ENCODE results near the gene FNDC11. TPM values are rescaled to one million over a fixed set of nuclear protein-coding genes. Genes with fewer than 3 reads are reported as not detected.
A peak's percentile ranks its signal among the peaks of the same experiment; 100 is the strongest.

Gene FNDC11
- total RNA-seq, 2 donors from 2014 or later, result 1.8 to 12.1 TPM

- intact Hi-C loops (cut with DNase I), result loop anchor here (5.0 to 10.0 kb wide), 2 partner anchors 327 to 435 kb away; partner anchors contain the start of genes ABHD16B and TPD52L2
- H3K4me1 ChIP-seq (replicated peaks), result peaks cover 5% of the 10 kb centered on the region
- no peaks in the 10 kb centered on the region for H3K27me3 ChIP-seq (replicated peaks; ENCODE audit: insufficient read depth)
- TF ChIP-seq CTCF (IDR thresholded peaks at IDR 0.05) (peak; percentile 84 to 99 (median 95)), POLR2A (IDR thresholded peaks at IDR 0.05) (peak; percentile 13), POLR2AphosphoS5 (IDR thresholded peaks at IDR 0.05) (peak; percentile 60)
- WGBS, result 19% methylated on average over 34 of the region's 34 CpGs
- DNase-seq (ENCODE audit: low spot score), result peak; percentile 64
- H3K9me3 ChIP-seq, result no peaks in the 10 kb centered on the region
- peak overlapping the region in 1 of 2 donors; percentile 17 for H3K4me3 ChIP-seq
- peak overlapping the region; percentile 73 to 80 for H3K27ac ChIP-seq
- H3K36me3 ChIP-seq, result no peaks in the 10 kb centered on the region
Observed at GRCh38 chr20:63537525-63538203, 16.3 kb upstream of the FNDC11 start.

- peak; percentile 92 for DNase-seq (ENCODE audit: low spot score)
- Histone ChIP-seq H3K4me1 (replicated peaks) (peaks cover 5% of the 10 kb centered on the region), H3K9me3 (no peaks in the 10 kb centered on the region), H3K27me3 (replicated peaks; ENCODE audit: insufficient read depth) (no peaks in the 10 kb centered on the region), H3K36me3 (no peaks in the 10 kb centered on the region), H3K27ac (peak overlapping the region; percentile 73 to 80), H3K4me3 (peak overlapping the region in 1 of 2 donors; percentile 17)
- TF ChIP-seq CTCF (IDR thresholded peaks at IDR 0.05), result peak in 1 of 4 experiments; percentile 16
- TF ChIP-seq POLR2A (IDR thresholded peaks at IDR 0.05), result no peak
- peak; percentile 88 for TF ChIP-seq POLR2AphosphoS5 (IDR thresholded peaks at IDR 0.05)
- intact Hi-C loops (cut with DNase I), result loop anchor here (5.0 to 10.0 kb wide), 2 partner anchors 326 to 434 kb away; partner anchors contain the start of genes ABHD16B and TPD52L2
- 28% methylated on average over 26 of the region's 27 CpGs for WGBS
Observed at GRCh38 chr20:63538204-63539091, 15.5 kb upstream of the FNDC11 start.

GRCh38 chr20:63539092-63539430, 14.9 kb upstream of the FNDC11 start:
- WGBS, result 66% methylated on average over 12 of the region's 12 CpGs
- Histone ChIP-seq H3K27ac (peak overlapping the region; percentile 73 to 80), H3K4me1 (replicated peaks) (peaks cover 5% of the 10 kb centered on the region), H3K27me3 (replicated peaks; ENCODE audit: insufficient read depth) (no peaks in the 10 kb centered on the region), H3K36me3 (no peaks in the 10 kb centered on the region), H3K9me3 (no peaks in the 10 kb centered on the region), H3K4me3 (no peak overlapping the region)
- DNase-seq (ENCODE audit: low spot score), result no peak
- intact Hi-C loops (cut with DNase I), result loop anchor here (5.0 to 10.0 kb wide), 2 partner anchors 326 to 433 kb away; partner anchors contain the start of genes ABHD16B and TPD52L2
- TF ChIP-seq POLR2A (IDR thresholded peaks at IDR 0.05), result no peak
- no peak for TF ChIP-seq CTCF (IDR thresholded peaks at IDR 0.05)
- TF ChIP-seq POLR2AphosphoS5 (IDR thresholded peaks at IDR 0.05), result no peak

- intact Hi-C loops (cut with DNase I), result loop anchor here (5.0 to 10.0 kb wide), 2 partner anchors 325 to 433 kb away; partner anchors contain the start of genes ABHD16B and TPD52L2
- H3K9me3 ChIP-seq, result no peaks in the 10 kb centered on the region
- H3K4me1 ChIP-seq (replicated peaks), result peaks cover 5% of the 10 kb centered on the region
- no peaks in the 10 kb centered on the region for H3K36me3 ChIP-seq
- no peak for DNase-seq (ENCODE audit: low spot score)
- peak overlapping the region in 1 of 2 donors; percentile 80 for H3K27ac ChIP-seq
- 88% methylated on average over 28 of the region's 29 CpGs for WGBS
- H3K27me3 ChIP-seq (replicated peaks; ENCODE audit: insufficient read depth), result no peaks in the 10 kb centered on the region
- TF ChIP-seq POLR2AphosphoS5 (IDR thresholded peaks at IDR 0.05), result no peak
- no peak for TF ChIP-seq POLR2A (IDR thresholded peaks at IDR 0.05)
- no peak for TF ChIP-seq CTCF (IDR thresholded peaks at IDR 0.05)
- H3K4me3 ChIP-seq, result no peak overlapping the region
Observed at GRCh38 chr20:63539441-63540370, 14.3 kb upstream of the FNDC11 start.

Data from prostate gland (tissue), 2 donors.